ENCODE data around the gene WNK4. TPM values are rescaled to one million over a fixed set of nuclear protein-coding genes. Genes with fewer than 3 reads are reported as not detected.
"Not testable (repeated sequence)": the region's sequence is repeated elsewhere in the genome, so short reads cannot be mapped to it uniquely, and the experiment has no call there.

The WNK4 gene
- total RNA-seq, 1 donor from 2014 or later: 0.58 TPM

- Mint-ChIP-seq H3K36me3 (ENCODE audit: low read depth) (no peaks in the 10 kb centered on the region), H3K27ac (ENCODE audit: unreplicated experiment) (no peak overlapping the region), H3K27me3 (ENCODE audit: low read depth) (peaks cover 20% of the 10 kb centered on the region), H3K4me1 (peaks cover 18% of the 10 kb centered on the region), H3K4me3 (no peak overlapping the region), H3K9me3 (no peaks in the 10 kb centered on the region)
- TF ChIP-seq CTCF (conservative IDR thresholded peaks at IDR 0.05): no peak
- no peak for DNase-seq (ENCODE audit: low read depth, low spot score)
Observed at GRCh38 chr17:42767512-42767911, 12.9 kb upstream of the WNK4 start.

GRCh38 chr17:42768006-42768405 lies 12.4 kb upstream of the WNK4 start:
- H3K4me3 Mint-ChIP-seq; H3K9me3 Mint-ChIP-seq; H3K36me3 Mint-ChIP-seq (ENCODE audit: low read depth); DNase-seq (ENCODE audit: low read depth, low spot score); H3K27ac Mint-ChIP-seq (ENCODE audit: unreplicated experiment): not testable (repeated sequence)
- Mint-ChIP-seq H3K27me3 (ENCODE audit: low read depth) (peaks cover 16% of the 10 kb centered on the region), H3K4me1 (peaks cover 18% of the 10 kb centered on the region)

GRCh38 chr17:42769964-42770363 lies 10.4 kb upstream of the WNK4 start:
- H3K4me1 Mint-ChIP-seq: peaks cover 27% of the 10 kb centered on the region
- DNase-seq (ENCODE audit: low read depth, low spot score); H3K9me3 Mint-ChIP-seq; H3K4me3 Mint-ChIP-seq; H3K36me3 Mint-ChIP-seq (ENCODE audit: low read depth); H3K27ac Mint-ChIP-seq (ENCODE audit: unreplicated experiment): not testable (repeated sequence)
- peaks cover 12% of the 10 kb centered on the region for H3K27me3 Mint-ChIP-seq (ENCODE audit: low read depth)

DNA sequence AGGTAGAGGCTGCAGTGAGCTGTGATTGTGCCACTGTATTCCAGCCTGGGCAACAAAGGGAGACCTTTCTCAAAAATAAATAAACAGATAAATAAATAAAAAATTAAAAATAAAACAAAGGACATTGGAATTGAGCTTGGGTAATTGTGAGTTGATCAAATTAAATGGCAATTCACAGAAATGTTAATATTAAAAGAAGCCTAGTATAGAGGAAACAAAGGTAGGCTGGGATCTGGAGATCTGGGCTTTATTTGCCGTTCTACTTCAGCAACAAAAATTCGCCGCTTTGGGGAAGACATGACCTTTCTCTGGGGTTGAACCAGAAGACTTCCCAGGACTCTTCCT lies 7.5 kb upstream of the WNK4 start:
- TF ChIP-seq CTCF (conservative IDR thresholded peaks at IDR 0.05): no peak
- Mint-ChIP-seq H3K4me1 (peaks cover 27% of the 10 kb centered on the region), H3K9me3 (no peaks in the 10 kb centered on the region), H3K27ac (ENCODE audit: unreplicated experiment) (peak overlapping the region; percentile 99), H3K4me3 (peak overlapping the region; percentile 98), H3K36me3 (ENCODE audit: low read depth) (no peaks in the 10 kb centered on the region), H3K27me3 (ENCODE audit: low read depth) (peaks cover 4% of the 10 kb centered on the region)
- DNase-seq (ENCODE audit: low read depth, low spot score): no peak

GRCh38 chr17:42773290-42774035 lies 6.9 kb upstream of the WNK4 start, which contains the start of gene VPS25:
TSS of gene VPS25 (plus strand) at chr17:42773449. CDS start at chr17:42773476, 27 bp downstream.
- Mint-ChIP-seq H3K4me1 (peaks cover 27% of the 10 kb centered on the region), H3K9me3 (no peaks in the 10 kb centered on the region), H3K36me3 (ENCODE audit: low read depth) (no peaks in the 10 kb centered on the region), H3K27ac (ENCODE audit: unreplicated experiment) (peak within 1 kb of the TSS; percentile 99), H3K27me3 (ENCODE audit: low read depth) (no peaks in the 10 kb centered on the region), H3K4me3 (peak within 1 kb of the TSS; percentile 98)
- peak; percentile 29 for TF ChIP-seq CTCF (conservative IDR thresholded peaks at IDR 0.05)
- peak; percentile 75 for DNase-seq (ENCODE audit: low read depth, low spot score)

DNA sequence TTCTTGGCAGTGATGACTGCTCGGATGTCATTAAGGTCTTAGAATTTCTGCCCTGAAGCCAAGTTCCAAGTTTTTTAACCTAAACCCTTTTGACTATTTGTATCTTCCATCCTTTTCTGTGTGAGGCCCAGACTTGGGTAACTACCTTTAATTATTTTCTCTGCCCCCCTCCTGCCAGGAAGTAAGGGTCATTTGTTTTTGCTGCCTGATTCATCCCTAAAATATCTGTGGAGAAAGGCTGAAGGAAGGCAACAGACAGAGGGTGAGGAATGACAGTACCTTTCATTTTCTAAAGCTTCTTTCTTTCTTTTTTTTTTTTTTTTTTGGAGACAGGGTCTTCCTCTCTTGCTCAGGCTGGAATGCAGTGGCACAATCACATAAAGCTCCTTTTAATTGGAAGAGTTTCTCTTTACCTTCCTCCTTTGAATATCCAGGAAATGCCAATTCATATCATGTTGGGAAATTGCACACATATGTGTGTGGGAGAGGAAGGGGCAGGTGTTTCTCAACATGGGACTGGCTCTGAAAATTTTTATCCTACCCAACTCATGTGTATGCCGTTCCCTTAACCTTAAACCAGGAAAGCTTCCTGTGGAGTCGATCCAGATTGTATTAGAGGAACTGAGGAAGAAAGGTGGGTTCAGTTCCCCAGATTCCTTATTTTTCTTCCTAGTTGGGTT lies 6.2 kb upstream of the WNK4 start:
- no peaks in the 10 kb centered on the region for H3K9me3 Mint-ChIP-seq
- H3K27ac Mint-ChIP-seq (ENCODE audit: unreplicated experiment): no peak overlapping the region

More for the DNA sequence above, 6.2 kb upstream of the WNK4 start:
- DNase-seq (ENCODE audit: low read depth, low spot score): no peak
- no peak for TF ChIP-seq CTCF (conservative IDR thresholded peaks at IDR 0.05)
- peaks cover under 1% of the 10 kb centered on the region for H3K27me3 Mint-ChIP-seq (ENCODE audit: low read depth)
- H3K4me3 Mint-ChIP-seq: peak overlapping the region; percentile 98
- H3K4me1 Mint-ChIP-seq: peaks cover 27% of the 10 kb centered on the region
- H3K36me3 Mint-ChIP-seq (ENCODE audit: low read depth): no peaks in the 10 kb centered on the region

Data from neural crest cell (in vitro differentiated cells).